Activated naive CD4-positive, alpha-beta T cell treated with Interleukin-2 at 50 U/mL for 16 hours (primary cell): Measurements from ENCODE around the gene TNFSF4.

ENCODE experiments used
- DNase-seq: peaks from one replicate; pipeline ENCODE4 v3.0.0-alpha.2; 2020

TNFSF4 gene

GRCh38 chr1:173210283-173210682 is 3.2 kb upstream of the TNFSF4 start:
- no peak for DNase-seq

GRCh38 chr1:173208868-173209267 is 1.7 kb upstream of the TNFSF4 start:
- no peak for DNase-seq

DNA sequence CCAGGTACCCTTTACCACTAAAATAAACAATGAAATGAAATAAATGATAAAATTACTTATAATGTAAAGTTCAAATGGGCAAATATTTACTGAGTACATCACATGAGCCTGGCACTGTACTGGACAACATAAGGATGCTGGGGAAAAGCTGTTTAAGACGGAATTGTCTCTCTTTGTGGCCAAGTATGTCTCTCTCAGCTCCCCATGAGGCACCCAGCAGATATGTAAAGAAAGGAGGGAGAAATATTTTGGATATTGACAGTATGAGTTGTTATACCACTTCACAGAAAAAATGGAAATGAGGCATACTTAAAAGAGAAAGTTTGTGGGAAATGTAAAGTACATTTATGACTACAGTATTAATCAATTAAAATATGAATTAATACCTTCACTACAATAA is 1.0 kb upstream of the TNFSF4 start:
- DNase-seq = no peak

GRCh38 chr1:173205146-173206051 is 1.7 kb downstream of the TNFSF4 start:
- DNase-seq = peak; percentile 8

- no peak for DNase-seq
Measured at GRCh38 chr1:173204693-173205092, 2.4 kb downstream of the TNFSF4 start.

- no peak for DNase-seq
Measured at GRCh38 chr1:173202424-173203145, 4.5 kb downstream of the TNFSF4 start.

- no peak for DNase-seq
Measured at GRCh38 chr1:173201969-173202368, 5.2 kb downstream of the TNFSF4 start.

DNA sequence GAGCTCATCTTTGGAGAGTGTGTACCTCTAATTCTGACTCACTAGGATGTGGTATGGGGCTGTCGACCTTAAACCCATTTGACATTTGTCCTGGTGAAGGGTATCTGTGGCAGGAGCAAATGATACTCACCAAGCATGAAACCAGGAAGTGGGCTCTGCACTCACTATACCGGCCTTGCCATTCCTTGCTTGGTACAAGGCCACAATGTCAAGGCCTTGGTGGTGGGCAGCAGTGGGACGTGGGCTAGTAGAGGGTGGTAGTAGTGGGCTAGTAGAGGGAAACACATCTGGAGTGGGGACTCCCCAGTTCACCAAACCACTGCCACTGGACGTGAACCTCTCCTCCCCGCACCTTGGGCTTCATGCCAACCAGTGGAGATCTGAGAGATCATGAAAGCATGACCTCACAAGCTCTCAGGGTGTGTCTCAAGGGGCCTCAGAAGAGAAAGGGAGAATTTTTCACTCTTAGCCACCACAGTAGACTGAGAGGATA is 11.5 kb downstream of the TNFSF4 start:
- DNase-seq = peak; percentile 4

DNA sequence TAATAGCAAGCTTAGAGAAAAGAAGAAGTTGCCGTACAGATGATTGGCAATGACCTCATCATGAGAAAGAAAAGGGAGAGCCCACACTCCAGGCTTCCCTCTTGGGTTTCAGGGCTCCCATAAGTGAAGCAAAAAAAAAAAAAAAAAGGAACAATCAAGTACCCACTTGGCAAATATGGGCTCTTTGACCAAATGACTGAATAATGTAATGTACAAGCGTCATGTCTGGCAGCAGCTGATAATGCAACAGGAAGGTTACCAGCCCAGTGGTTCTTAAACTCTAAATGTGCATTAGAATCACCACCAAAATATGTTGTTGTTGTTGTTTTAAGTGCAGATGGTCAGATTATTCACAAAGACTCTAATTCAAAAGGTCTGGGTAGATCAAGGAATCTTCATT is 13.5 kb downstream of the TNFSF4 start:
- DNase-seq = no peak

- no peak for DNase-seq
Measured at GRCh38 chr1:173191011-173191705, 16.0 kb downstream of the TNFSF4 start.

DNA sequence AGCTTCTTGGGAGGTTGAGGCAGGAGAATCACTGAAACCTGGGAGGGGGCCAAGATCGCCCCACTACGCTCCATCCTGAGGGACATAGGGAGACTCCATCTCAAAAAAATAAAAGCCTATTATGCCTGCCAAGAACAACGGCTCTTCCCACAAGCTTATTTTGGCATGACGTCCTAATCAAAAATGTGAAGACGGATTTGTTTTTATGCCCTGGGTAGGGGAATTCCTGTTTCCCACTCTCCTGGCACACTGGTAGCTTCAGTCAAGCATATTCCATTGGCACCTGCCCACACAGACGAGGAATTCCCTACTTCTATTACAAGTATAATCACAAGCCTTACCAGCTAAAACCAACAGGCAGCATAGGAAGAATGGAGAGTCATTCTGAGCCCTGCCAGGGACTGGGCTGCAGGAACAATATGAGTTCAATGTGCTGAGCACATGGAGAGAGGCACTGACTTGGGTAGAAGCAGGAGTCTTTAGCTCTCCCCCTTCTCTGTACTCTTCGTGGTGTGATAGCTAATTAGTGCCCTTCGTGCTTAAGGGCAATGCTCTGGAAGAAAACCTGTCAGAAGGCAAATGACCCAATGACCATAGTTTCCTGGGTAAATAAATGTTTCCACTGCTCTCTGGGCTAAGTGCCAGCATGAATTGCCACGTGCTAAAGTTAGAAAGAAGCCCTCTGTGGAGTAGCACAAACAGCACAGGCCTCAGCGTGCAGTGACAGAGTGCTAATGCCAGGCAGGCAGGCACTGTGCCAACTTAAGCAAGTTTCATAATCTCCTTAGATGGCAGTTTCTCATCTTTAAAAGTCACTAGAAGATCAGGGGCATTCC is 16.8 kb downstream of the TNFSF4 start:
- no peak for DNase-seq

- no peak for DNase-seq
Measured at GRCh38 chr1:173187671-173188237, 19.4 kb downstream of the TNFSF4 start.

DNA sequence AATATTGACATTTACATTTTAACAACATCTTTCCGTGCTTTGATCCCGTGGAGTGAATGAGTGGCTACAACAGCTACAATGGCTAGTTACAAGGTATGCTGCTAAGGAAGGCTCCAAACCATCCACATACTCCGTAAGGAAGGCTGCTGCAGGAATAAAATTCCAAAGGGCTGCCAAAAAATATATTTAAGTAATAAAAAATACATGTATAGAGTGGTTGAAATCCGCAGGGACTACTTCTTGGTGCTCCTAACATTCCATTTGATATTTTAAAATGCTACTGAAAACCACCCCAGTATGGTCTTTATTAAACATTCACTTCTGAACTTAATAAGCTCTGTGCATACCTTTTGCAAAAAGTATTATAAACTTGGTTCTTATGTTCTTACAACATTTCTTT is 25.3 kb downstream of the TNFSF4 start:
- DNase-seq = no peak

- no peak for DNase-seq
Measured at GRCh38 chr1:173176246-173176645, 30.9 kb downstream of the TNFSF4 start.

- DNase-seq = no peak
Measured at GRCh38 chr1:173175514-173176145, 31.5 kb downstream of the TNFSF4 start.

- no peak for DNase-seq
Measured at GRCh38 chr1:173173388-173173787, 33.7 kb downstream of the TNFSF4 start.

DNA sequence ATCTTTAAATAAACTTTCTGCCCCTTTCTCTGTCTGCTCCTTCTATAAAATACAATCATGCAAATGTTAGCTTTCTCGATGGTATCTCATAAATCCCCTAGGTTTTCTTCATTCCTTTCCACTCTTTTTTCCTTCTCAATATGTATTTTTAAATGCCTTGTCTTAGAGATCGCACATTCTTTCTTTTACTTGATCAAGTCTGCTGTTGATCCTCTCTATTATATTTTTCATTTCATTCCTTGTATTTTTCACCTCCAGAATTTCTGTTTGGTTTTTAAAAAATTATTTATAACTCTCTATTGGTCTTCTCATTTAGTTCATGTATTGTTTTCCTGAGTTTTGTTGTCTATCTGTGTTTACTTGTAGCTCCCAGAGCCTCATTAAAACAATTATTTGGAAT is 36.0 kb downstream of the TNFSF4 start:
- no peak for DNase-seq

DNA sequence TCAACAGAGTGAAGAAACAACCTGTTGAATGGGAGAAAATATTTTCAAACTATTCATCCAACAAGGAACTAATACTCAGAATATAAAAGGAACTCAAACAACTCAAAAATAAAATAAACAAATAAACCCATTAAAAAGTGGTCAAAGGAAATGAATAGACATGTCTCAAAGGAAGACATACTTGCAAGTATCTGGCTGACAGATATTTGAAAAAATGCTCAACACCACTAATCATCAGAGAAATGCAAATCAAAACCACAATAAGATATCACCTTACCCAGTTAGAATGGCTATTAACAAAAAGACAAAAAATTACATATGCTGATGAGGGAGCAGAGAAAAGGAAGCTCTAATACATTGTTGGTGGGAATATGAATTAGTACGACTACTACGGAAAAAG is 38.2 kb downstream of the TNFSF4 start:
- no peak for DNase-seq

GRCh38 chr1:173164686-173165085 is 42.4 kb downstream of the TNFSF4 start:
- DNase-seq = no peak

- no peak for DNase-seq
Measured at GRCh38 chr1:173164178-173164577, 43.0 kb downstream of the TNFSF4 start.

DNA sequence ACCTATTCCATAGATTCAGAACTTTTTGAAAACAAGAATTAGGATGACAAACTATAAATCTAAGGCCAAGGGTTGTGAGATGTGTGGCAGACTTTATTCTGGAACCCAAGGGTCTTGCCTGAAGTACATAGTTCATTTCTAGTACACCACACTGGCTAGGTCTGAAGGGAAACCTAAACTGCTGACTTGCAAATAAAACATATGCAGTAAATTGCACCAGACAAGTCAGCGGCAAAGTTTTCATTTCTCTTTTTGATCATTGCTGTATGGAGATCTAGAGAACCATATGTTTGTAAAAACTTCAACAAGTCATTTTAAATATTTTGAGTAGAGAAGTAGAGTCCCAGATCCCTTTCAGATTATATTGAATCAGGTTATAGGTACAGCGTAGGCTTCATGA is 43.9 kb downstream of the TNFSF4 start:
- no peak for DNase-seq

DNA sequence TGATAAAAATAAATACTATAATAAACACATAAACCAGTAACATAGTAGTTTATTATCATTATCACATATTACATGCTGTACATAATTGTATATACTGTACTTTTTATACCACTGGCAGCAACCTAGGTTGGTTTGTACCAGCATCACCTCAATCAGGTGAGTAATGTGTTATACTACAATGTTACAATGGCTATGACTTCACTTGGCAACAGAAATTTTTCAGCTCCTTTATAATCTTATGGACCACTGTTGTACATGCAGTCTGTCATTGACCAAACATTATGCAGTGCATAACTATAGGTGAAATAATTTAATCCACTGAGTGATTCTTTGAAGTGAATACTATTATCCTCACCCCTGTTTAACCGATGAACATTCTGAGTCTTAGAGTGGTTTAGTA is 44.5 kb downstream of the TNFSF4 start:
- no peak for DNase-seq
